ENCODE results near the gene KRT222. TPM values are rescaled to one million over a fixed set of nuclear protein-coding genes. Genes with fewer than 3 reads are reported as not detected.
A peak's percentile ranks its signal among the peaks of the same experiment; 100 is the strongest.

KRT222 gene
- total RNA-seq, 4 donors from 2014 or later = 0.79 to 1.8 (median 1.3) TPM; not detected in 1

GRCh38 chr17:40623419-40624210, 41.4 kb downstream of the KRT222 start:
- no peak for DNase-seq
- Histone ChIP-seq H3K4me1 (peaks cover 0 to 56% (median 11%) of the 10 kb centered on the region in 3 donors), H3K27me3 (peaks cover 0 to 19% (median 0%) of the 10 kb centered on the region in 4 donors), H3K4me3 (no peak overlapping the region), H3K27ac (no peak overlapping the region), H3K36me3 (peaks cover 4 to 15% (median 5%) of the 10 kb centered on the region in 3 donors), H3K9me3 (no peaks in the 10 kb centered on the region)
- intact Hi-C loops (cut with DNase I) = loop anchor here (10.0 kb wide), 1 partner anchor 161 kb away; the partner anchor contains the start of gene KRT27
- TF ChIP-seq CTCF (IDR thresholded peaks at IDR 0.05) = no peak
- no peak for TF ChIP-seq POLR2A (IDR thresholded peaks at IDR 0.05)
- 77 to 91% methylated on average over 12 of the region's 12 CpGs for WGBS, 2 donors

GRCh38 chr17:40622509-40622928, 42.5 kb downstream of the KRT222 start:
- intact Hi-C loops (cut with DNase I) = loop anchor here (10.0 kb wide), 1 partner anchor 162 kb away; the partner anchor contains the start of gene KRT27

GRCh38 chr17:40621578-40621977, 43.4 kb downstream of the KRT222 start:
- H3K36me3 ChIP-seq = no peaks in the 10 kb centered on the region
- 61 to 74% methylated on average over 8 of the region's 8 CpGs for WGBS, 2 donors
- DNase-seq = no peak
- peaks cover 0 to 75% (median 19%) of the 10 kb centered on the region in 3 donors for H3K4me1 ChIP-seq
- H3K9me3 ChIP-seq = no peaks in the 10 kb centered on the region
- H3K27ac ChIP-seq = peak overlapping the region in 3 of 4 donors; percentile 24 to 69 (median 51)
- intact Hi-C loops (cut with DNase I) = loop anchor here (10.0 kb wide), 1 partner anchor 163 kb away; the partner anchor contains the start of gene KRT27
- H3K4me3 ChIP-seq = no peak overlapping the region
- H3K27me3 ChIP-seq = peaks cover 0 to 28% (median 0%) of the 10 kb centered on the region in 4 donors
- TF ChIP-seq POLR2A (IDR thresholded peaks at IDR 0.05) (no peak), CTCF (IDR thresholded peaks at IDR 0.05) (no peak)

More at GRCh38 chr17:40622509-40622928, 42.5 kb downstream of the KRT222 start:
- H3K4me1 ChIP-seq = peaks cover 0 to 66% (median 14%) of the 10 kb centered on the region in 3 donors
- no peak for DNase-seq
- TF ChIP-seq CTCF (IDR thresholded peaks at IDR 0.05) = no peak
- no peak for TF ChIP-seq POLR2A (IDR thresholded peaks at IDR 0.05)
- H3K36me3 ChIP-seq = peaks cover 0 to 4% (median 0%) of the 10 kb centered on the region in 3 donors
- H3K4me3 ChIP-seq = no peak overlapping the region
- no peak overlapping the region for H3K27ac ChIP-seq
- 58 to 64% methylated on average over 3 of the region's 3 CpGs for WGBS, 2 donors
- peaks cover 0 to 20% (median 0%) of the 10 kb centered on the region in 4 donors for H3K27me3 ChIP-seq
- no peaks in the 10 kb centered on the region for H3K9me3 ChIP-seq

- TF ChIP-seq POLR2A (IDR thresholded peaks at IDR 0.05) = no peak
- no peak for TF ChIP-seq CTCF (IDR thresholded peaks at IDR 0.05)
- Histone ChIP-seq H3K9me3 (no peaks in the 10 kb centered on the region), H3K4me3 (no peak overlapping the region), H3K36me3 (no peaks in the 10 kb centered on the region), H3K27me3 (peaks cover 0 to 32% (median 0%) of the 10 kb centered on the region in 4 donors), H3K4me1 (peaks cover 0 to 81% (median 19%) of the 10 kb centered on the region in 3 donors), H3K27ac (peak overlapping the region in 3 of 4 donors; percentile 24 to 69 (median 51))
- WGBS, 2 donors = 83 to 90% methylated on average over 4 to 6 of the region's 6 CpGs
- intact Hi-C loops (cut with DNase I) = loop anchor here (10.0 kb wide), 1 partner anchor 164 kb away; the partner anchor contains the start of gene KRT27
- no peak for DNase-seq
These were observed 44.0 kb downstream of the KRT222 start for GRCh38 chr17:40621019-40621418.

Measured in esophagus squamous epithelium (tissue), 5 donors.